SK-N-SH treated with all-trans-retinoic acid at 6 μM for 48 hours (cell line): ENCODE results near the gene VPS13D.

Experiments used
- CSRNP3 ChIP-seq: fragments of 250-450 bp; sonication (Bioruptor Pico); IDR thresholded peaks from 2 replicates; pipeline ENCODE4 v1.5.1; 2021; ENCODE audit warnings: mild to moderate bottlenecking, moderate library complexity
- ESRRG ChIP-seq: fragments of 250-450 bp; sonication (Bioruptor Pico); IDR thresholded peaks from 2 replicates; pipeline ENCODE4 v1.6.1; 2021; ENCODE audit warnings: mild to moderate bottlenecking
- PATZ1 ChIP-seq: fragments of 250-450 bp; sonication (Bioruptor Pico); IDR thresholded peaks from 2 replicates; pipeline ENCODE4 v1.8.0; 2020; ENCODE audit warnings: mild to moderate bottlenecking, moderate library complexity, borderline replicate concordance
- RARB ChIP-seq: fragments of 250-450 bp; sonication (Bioruptor Pico); IDR thresholded peaks from 2 replicates; pipeline ENCODE4 v1.8.0; 2021; ENCODE audit warnings: mild to moderate bottlenecking, moderate library complexity
- TCF4 ChIP-seq: fragments of 250-450 bp; sonication (Bioruptor Pico); IDR thresholded peaks from 2 replicates; pipeline ENCODE4 v1.8.0; 2021; ENCODE audit warnings: mild to moderate bottlenecking, moderate library complexity, borderline replicate concordance
- TF ChIP-seq, protein P1 (sequence below): fragments of 250-450 bp; sonication (Bioruptor Pico); IDR thresholded peaks from 2 replicates; pipeline ENCODE4 v1.5.1; 2020; ENCODE audit warnings: low read depth, mild to moderate bottlenecking, moderate library complexity

GRCh38 chr1:12195416-12195815 is 34.4 kb upstream of the VPS13D start:
- TF ChIP-seq, protein P1, sequence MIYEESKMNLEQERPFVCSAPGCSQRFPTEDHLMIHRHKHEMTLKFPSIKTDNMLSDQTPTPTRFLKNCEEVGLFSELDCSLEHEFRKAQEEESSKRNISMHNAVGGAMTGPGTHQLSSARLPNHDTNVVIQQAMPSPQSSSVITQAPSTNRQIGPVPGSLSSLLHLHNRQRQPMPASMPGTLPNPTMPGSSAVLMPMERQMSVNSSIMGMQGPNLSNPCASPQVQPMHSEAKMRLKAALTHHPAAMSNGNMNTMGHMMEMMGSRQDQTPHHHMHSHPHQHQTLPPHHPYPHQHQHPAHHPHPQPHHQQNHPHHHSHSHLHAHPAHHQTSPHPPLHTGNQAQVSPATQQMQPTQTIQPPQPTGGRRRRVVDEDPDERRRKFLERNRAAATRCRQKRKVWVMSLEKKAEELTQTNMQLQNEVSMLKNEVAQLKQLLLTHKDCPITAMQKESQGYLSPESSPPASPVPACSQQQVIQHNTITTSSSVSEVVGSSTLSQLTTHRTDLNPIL (CRISPR knock-in tag) = no peak
- no peak for TF ChIP-seq TCF4 (CRISPR knock-in tag)
- TF ChIP-seq CSRNP3 (CRISPR knock-in tag) = no peak
- no peak for TF ChIP-seq RARB (CRISPR knock-in tag)
- TF ChIP-seq ESRRG = no peak
- no peak for TF ChIP-seq PATZ1 (CRISPR knock-in tag)
